ENCODE data around the gene ITIH6. TPM values are rescaled to one million over a fixed set of nuclear protein-coding genes. Genes with fewer than 3 reads are reported as not detected.
"Not testable (repeated sequence)": the region's sequence is repeated elsewhere in the genome, so short reads cannot be mapped to it uniquely, and the experiment has no call there.

ITIH6 gene
- total RNA-seq, 1 experiment from 2014 or later, result 0.29 TPM

GRCh38 chrX:54842607-54843006, 44.6 kb upstream of the ITIH6 start:
- no peaks in the 10 kb centered on the region for H3K36me3 ChIP-seq (ENCODE audit: control insufficient read depth, insufficient read depth, low read length)
- ChIA-PET CTCF (no interaction called here), POLR2A (no interaction called here)
- no peaks in the 10 kb centered on the region for H3K9me3 ChIP-seq
- no TSS peak for BruUV-seq (replicated peaks)
- no peaks in the 10 kb centered on the region for H3K9me3 Mint-ChIP-seq (ENCODE audit: unreplicated experiment)
- no peak overlapping the region for H3K27ac Mint-ChIP-seq (ENCODE audit: unreplicated experiment)
- no peak overlapping the region for H3K4me3 ChIP-seq (ENCODE audit: low read depth, low read length)
- intact Hi-C loops (cut with micrococcal nuclease; ENCODE audit: unreplicated experiment), result no loop called here
- peaks cover 5% of the 10 kb centered on the region for H3K27me3 Mint-ChIP-seq (ENCODE audit: insufficient read depth, unreplicated experiment)
- H3K36me3 Mint-ChIP-seq (ENCODE audit: insufficient read depth, unreplicated experiment), result no peaks in the 10 kb centered on the region
- TF ChIP-seq CTCF (IDR thresholded peaks at IDR 0.05; ENCODE audit: insufficient read depth in 1 of 2, low read depth in 1 of 2, low read length in 1 of 2, severe bottlenecking in 1 of 2, unreplicated experiment in 1 of 2), result no peak
- H3K4me1 Mint-ChIP-seq (ENCODE audit: low read depth, unreplicated experiment), result no peaks in the 10 kb centered on the region
- no peak for DNase-seq
- no peak overlapping the region for H3K4me3 Mint-ChIP-seq (ENCODE audit: unreplicated experiment)
- no peaks in the 10 kb centered on the region for H3K27me3 ChIP-seq (replicated peaks; ENCODE audit: control insufficient read depth, insufficient read depth, low read length)
- H3K4me1 ChIP-seq, result no peaks in the 10 kb centered on the region

DNA sequence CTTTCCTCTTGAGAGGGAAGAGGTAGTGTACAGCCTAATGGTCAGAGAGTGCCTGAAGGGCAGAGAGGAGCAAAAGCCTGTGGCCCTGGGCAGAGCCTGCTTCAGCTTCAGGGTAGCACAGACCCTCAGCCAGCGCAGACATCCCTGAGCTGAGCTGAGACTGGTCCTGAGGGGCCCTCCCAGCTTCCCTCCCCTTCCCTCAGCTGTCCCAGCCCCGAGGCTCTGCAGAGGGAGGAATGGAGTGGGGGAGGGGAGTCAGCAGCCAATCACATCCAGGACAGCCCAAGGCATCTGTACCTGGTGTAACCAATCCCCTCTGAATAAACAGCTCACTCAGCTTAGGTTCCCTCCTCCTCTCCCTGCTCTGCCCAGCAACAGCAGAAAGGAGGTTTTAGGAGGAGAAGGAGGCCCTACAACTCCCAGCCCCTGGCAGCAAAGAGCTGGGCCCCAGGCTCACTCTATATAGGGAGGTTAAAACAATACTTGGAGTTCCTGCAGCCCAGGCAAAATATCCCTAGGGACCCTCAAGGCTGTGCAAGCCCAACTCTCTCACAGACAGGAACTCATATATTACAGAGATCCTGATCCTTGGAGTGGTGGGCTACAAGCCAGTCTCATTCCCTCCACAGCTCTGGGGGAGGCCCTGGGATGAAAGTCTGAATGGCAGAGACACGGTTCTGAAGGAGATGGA, 43.3 kb upstream of the ITIH6 start:
- H3K27me3 ChIP-seq (replicated peaks; ENCODE audit: control insufficient read depth, insufficient read depth, low read length); H3K9me3 ChIP-seq; H3K27me3 Mint-ChIP-seq (ENCODE audit: insufficient read depth, unreplicated experiment); H3K9me3 Mint-ChIP-seq (ENCODE audit: unreplicated experiment); H3K4me3 ChIP-seq (ENCODE audit: low read depth, low read length); BruUV-seq (replicated peaks); POLR2A ChIA-PET; H3K36me3 ChIP-seq (ENCODE audit: control insufficient read depth, insufficient read depth, low read length); CTCF ChIA-PET; H3K36me3 Mint-ChIP-seq (ENCODE audit: insufficient read depth, unreplicated experiment); DNase-seq; H3K4me3 Mint-ChIP-seq (ENCODE audit: unreplicated experiment); H3K4me1 Mint-ChIP-seq (ENCODE audit: low read depth, unreplicated experiment); intact Hi-C loops (cut with micrococcal nuclease; ENCODE audit: unreplicated experiment); H3K27ac Mint-ChIP-seq (ENCODE audit: unreplicated experiment); H3K4me1 ChIP-seq: not testable (repeated sequence)

DNA sequence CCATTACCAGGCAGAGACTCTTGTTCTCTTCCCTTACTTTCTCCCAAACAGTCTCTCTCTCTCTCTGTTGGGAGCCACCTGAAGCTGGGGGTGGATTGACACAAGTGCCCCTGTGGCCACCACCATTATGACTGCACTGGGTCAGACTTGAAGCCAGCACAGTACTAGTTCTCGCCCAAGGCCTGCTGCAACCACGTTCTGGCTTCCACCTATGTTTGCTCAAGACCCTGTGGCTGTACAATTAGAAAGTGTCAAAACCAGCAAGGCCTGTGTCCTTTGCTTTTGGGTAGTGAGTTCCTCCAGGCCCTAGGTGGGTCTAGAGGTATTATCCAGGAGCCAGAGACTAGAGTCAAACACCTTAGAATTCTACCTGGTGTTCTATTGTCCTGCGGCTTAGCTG, 40.5 kb upstream of the ITIH6 start:
- Histone ChIP-seq H3K27me3 (replicated peaks; ENCODE audit: control insufficient read depth, insufficient read depth, low read length) (no peaks in the 10 kb centered on the region), H3K4me1 (no peaks in the 10 kb centered on the region), H3K4me3 (ENCODE audit: low read depth, low read length) (no peak overlapping the region), H3K36me3 (ENCODE audit: control insufficient read depth, insufficient read depth, low read length) (no peaks in the 10 kb centered on the region), H3K9me3 (no peaks in the 10 kb centered on the region)
- ChIA-PET POLR2A (no interaction called here), CTCF (no interaction called here)
- no peak for TF ChIP-seq CTCF (IDR thresholded peaks at IDR 0.05; ENCODE audit: insufficient read depth in 1 of 2, low read depth in 1 of 2, low read length in 1 of 2, severe bottlenecking in 1 of 2, unreplicated experiment in 1 of 2)
- no peak overlapping the region for H3K27ac Mint-ChIP-seq (ENCODE audit: unreplicated experiment)
- H3K27me3 Mint-ChIP-seq (ENCODE audit: insufficient read depth, unreplicated experiment), result peaks cover 12% of the 10 kb centered on the region
- BruUV-seq (replicated peaks), result no TSS peak
- H3K4me1 Mint-ChIP-seq (ENCODE audit: low read depth, unreplicated experiment), result no peaks in the 10 kb centered on the region
- H3K4me3 Mint-ChIP-seq (ENCODE audit: unreplicated experiment), result no peak overlapping the region
- DNase-seq, result no peak
- H3K36me3 Mint-ChIP-seq (ENCODE audit: insufficient read depth, unreplicated experiment), result no peaks in the 10 kb centered on the region
- intact Hi-C loops (cut with micrococcal nuclease; ENCODE audit: unreplicated experiment), result no loop called here
- H3K9me3 Mint-ChIP-seq (ENCODE audit: unreplicated experiment), result no peaks in the 10 kb centered on the region

GRCh38 chrX:54826598-54826997, 28.5 kb upstream of the ITIH6 start:
- peaks cover 2% of the 10 kb centered on the region for H3K27me3 Mint-ChIP-seq (ENCODE audit: insufficient read depth, unreplicated experiment)
- H3K4me3 Mint-ChIP-seq (ENCODE audit: unreplicated experiment), result no peak overlapping the region
- H3K27ac Mint-ChIP-seq (ENCODE audit: unreplicated experiment), result no peak overlapping the region
- Histone ChIP-seq H3K4me3 (ENCODE audit: low read depth, low read length) (no peak overlapping the region), H3K4me1 (no peaks in the 10 kb centered on the region), H3K36me3 (ENCODE audit: control insufficient read depth, insufficient read depth, low read length) (no peaks in the 10 kb centered on the region), H3K9me3 (no peaks in the 10 kb centered on the region), H3K27me3 (replicated peaks; ENCODE audit: control insufficient read depth, insufficient read depth, low read length) (no peaks in the 10 kb centered on the region)
- no TSS peak for BruUV-seq (replicated peaks)
- intact Hi-C loops (cut with micrococcal nuclease; ENCODE audit: unreplicated experiment), result no loop called here
- DNase-seq, result no peak
- H3K9me3 Mint-ChIP-seq (ENCODE audit: unreplicated experiment), result no peaks in the 10 kb centered on the region
- CTCF ChIA-PET, result no interaction called here
- H3K4me1 Mint-ChIP-seq (ENCODE audit: low read depth, unreplicated experiment), result no peaks in the 10 kb centered on the region
- POLR2A ChIA-PET, result no interaction called here
- TF ChIP-seq CTCF (IDR thresholded peaks at IDR 0.05; ENCODE audit: insufficient read depth in 1 of 2, low read depth in 1 of 2, low read length in 1 of 2, severe bottlenecking in 1 of 2, unreplicated experiment in 1 of 2), result no peak
- no peaks in the 10 kb centered on the region for H3K36me3 Mint-ChIP-seq (ENCODE audit: insufficient read depth, unreplicated experiment)
